HG03442 (cell line): Measurements from ENCODE around the gene AADAT.
"Not testable (repeated sequence)": the region's sequence is repeated elsewhere in the genome, so short reads cannot be mapped to it uniquely, and the experiment has no call there.

Source experiments
- ATAC-seq: cut with Tn5 transposase; IDR thresholded peaks from one replicate; pipeline ENCODE4 v1.9.1; 2021; ENCODE audit warnings: mild to moderate bottlenecking, moderate library complexity; ENCODE audit not compliant: unreplicated experiment

The AADAT gene

DNA sequence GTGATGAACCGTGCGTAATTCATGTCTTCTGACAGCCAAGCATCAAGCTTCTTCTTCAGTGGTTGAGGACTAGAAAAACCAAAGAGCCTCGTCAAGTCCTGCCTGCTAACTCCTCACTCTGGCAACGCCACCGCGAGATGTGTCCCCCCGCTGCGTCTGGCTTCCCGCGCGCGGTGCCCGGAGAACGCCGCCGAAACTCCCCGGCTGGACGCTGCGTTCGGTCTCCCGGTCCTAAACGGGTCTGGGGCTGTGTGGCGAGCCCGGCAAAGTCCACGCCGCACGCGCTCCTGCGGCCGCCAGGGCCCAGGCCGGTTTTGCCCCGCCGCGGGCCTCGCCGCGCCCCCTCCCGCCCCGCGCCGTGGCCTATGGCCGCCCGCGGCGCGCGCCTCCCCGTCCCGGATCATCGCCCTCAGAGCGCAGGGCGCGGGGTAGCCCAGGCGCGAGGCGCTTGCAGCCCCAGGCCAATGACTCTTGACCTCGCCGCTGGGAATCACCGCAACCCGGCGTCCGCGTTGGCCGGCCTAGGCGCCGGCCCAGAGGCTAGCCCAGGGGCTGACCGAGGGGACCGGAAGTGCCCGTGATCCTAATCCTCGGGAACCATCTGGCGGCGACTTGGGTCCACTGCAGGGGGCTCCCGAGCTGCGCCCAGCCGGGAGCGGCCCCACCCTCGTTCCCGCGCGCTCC is at the start of gene AADAT:
AADAT (minus strand) TSS at position 289 of the 684 bp plus-strand sequence; CDS start at position 23, 266 bp downstream.
- peak; percentile 89 for ATAC-seq

DNA sequence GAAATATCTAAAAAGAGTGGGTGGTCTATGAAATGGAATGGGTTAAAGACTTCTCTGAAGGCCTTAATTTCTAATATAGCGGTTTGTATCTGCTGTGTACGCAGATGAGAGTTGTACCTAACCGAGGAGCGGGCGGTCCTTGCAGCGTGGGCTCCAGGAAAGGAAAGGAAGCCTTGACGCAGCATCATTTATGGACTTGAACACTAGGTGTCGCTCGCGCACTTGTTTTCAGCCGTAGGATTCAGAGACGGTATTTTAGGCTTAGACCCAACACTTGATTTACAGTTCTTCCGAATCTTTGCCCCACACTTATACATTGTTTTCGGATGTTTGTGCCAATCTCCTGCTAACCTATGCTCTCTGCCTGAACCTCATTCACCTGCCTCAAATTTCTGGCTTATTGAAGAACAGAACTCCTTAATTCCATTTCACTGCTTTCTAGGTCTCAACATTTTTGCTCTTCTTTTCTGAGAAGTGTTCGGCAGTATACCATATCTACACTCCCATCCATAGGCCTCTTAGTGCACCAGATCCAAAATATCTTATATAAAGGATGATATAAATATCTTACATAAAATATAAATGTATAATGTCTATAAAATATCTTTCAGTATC is 48.9 kb upstream of the AADAT start:
- ATAC-seq = peak; percentile 97

DNA sequence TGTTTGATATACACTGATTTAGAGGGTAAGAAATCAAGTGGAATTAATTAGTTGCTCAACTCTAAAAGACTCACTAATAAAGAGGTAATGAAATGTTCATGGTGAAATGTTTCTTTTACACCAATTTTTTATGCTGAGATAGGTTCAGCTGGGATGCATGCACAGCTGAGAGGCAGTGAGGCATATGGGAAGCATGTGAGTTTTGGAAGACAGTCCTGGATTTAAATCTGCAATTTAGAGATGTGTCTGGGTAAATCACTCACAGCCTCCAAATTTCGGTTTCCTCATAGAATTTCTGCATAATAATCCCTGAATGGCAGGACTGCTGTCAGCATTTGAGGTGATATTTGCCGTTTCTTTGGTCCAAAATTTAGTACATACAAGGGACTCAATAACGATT is 48.2 kb upstream of the AADAT start:
- no peak for ATAC-seq

DNA sequence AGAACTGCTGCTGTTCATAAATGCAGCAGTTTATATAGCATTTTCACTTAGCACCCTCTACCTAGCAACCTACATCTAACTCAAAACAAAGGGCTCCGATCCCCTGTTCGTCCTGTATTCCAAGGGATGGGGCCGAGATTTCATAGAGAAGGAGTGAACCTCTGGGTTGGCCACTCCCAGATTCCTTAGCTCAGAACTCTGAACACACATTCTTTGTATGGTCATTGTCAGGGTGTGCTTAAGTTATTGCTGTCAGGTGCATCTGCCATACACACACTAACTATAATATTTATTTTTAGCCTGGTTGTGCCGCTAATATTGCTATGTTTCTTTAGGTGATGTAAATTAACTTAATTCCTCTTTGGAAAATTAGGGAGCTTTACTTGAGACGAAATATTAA is 47.7 kb upstream of the AADAT start:
- no peak for ATAC-seq

DNA sequence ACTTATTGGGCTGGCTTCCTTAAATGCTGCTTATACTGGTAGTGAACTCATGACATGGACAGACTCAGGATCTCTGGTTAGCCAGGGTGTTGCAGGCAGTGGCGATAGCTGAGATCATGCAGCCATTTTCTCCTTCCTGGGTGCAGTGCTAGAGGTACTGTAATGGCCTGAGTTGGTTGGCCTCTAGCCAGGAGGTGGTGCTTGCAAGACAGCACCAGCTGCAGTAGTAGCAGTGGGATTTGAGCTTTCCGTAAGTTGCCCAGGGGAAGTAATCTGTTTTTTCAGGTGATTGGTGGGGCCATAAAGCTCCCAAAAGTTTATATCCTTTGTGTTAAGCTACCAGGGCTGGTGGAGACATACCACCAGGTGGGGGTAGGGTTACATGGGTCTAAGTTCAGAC is 45.1 kb upstream of the AADAT start:
- ATAC-seq = no peak

DNA sequence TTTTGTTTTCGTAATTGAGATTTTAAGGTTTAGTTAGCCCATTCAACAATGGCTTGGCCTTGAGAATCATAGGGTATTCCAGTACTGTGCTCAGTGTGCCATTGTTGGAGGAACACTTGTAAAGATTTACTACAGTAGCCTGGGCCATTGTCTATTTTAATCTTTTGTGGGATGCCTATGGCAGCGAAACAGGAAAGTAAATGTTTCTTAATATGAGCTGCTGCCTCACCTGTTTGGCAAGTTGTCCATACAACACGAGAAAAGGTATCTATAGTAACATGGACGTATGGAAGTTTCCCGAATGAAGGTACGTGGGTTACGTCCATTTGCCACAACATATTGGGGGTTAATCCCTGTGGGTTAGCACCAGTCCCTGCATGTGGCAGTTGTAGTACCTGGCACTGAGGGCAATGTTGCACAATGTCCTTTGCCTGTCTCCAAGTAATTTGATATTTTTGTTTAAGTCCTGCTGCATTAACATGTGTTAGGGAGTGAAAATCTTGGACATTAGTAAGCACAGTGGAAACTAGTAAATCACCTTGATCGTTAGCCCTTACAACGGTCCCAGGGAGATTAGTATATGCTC is 38.6 kb upstream of the AADAT start:
- ATAC-seq = no peak

DNA sequence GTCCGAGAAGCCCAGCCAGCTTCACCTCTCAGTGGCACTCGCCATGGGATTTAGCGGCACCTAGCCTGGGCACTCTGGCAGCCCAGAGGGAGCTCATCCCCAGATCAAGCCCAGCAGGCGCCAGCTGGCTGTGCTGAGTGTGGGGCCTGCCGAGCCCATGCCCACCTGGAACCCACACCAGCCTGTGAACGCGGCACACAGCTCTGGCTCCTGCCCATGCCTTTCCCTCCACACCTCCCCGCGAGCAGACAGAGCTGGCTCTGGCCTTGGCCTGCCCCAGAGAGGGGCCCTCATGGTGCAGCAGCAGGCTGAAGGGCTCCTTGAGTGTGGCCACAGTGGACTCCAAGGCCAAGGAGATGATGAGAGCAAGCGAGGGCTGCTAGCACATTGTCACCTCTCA is 38.0 kb upstream of the AADAT start:
- ATAC-seq = no peak

DNA sequence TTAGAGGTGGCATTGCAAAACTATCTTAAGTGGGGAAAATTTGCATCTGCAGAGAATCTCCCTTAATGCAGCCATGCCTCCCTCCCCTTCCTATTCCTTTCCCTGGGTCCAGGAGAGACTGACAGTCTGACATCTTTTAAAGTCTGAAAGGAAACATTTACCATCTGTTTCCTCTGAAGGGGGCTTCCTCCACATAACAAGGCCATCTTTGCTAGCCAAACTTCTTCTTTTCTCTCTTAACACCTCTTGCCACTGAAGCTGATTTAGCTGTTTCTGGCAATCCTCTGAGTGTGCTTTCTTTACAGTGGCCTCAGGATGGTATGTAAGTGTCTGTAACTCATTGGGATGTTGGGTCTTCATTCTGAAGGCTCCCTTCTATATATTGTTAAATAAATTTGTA is 34.6 kb upstream of the AADAT start:
- no peak for ATAC-seq

DNA sequence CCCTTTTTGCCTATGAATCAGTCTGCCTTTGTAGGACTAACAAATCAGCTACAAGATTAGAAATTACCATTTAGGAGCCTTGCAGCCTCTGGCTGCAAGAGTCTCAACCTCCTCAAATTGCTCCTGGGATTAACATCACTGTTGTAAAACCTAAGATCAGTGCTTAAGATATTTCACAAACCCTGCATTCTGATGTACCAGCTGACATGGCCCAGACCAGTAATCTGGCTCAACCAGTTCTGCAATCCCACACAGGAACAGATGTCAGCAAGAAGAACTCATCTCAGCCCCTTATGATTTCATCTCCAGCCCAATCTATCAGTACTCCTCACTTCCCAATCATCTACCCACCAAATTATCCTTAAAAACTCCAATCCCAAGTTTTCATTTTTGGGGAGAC is 32.5 kb upstream of the AADAT start:
- ATAC-seq = no peak

DNA sequence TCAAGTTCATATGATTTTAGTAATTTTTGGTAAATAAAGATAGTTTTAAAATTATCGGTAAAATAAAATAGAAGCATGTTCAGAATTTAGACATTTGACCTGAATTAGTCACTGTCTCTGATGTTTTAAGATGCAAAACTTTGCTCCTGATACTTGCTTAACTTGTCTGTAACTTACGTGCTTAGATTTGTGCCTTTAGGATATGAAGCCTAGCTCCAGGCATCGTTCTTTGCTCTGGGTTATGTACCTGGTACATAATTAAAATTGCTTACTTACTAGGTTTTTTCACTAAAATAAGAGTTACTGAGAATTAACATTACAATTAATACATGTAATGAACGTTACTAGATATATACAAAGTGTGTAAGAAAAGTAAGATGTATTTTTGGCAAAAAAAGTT is 24.9 kb upstream of the AADAT start:
- ATAC-seq = no peak

DNA sequence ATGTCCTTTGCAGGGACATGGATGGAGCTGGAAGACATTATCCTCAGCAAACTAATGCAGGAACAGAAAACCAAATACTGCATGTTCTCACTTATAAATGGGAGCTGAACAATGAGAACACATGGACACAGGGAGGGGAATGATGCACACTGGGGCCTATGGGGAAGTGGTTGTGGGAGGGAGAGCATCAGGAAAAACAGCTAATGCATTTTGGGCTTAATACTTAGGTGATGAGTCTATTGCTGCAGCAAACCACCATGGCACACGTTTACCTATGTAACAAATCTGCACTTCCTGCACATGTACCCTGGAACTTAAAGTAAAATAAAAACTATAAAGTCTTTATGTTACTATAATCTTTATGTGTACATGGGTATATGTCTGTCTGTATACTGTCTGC is 24.4 kb upstream of the AADAT start:
- ATAC-seq = not testable (repeated sequence)

DNA sequence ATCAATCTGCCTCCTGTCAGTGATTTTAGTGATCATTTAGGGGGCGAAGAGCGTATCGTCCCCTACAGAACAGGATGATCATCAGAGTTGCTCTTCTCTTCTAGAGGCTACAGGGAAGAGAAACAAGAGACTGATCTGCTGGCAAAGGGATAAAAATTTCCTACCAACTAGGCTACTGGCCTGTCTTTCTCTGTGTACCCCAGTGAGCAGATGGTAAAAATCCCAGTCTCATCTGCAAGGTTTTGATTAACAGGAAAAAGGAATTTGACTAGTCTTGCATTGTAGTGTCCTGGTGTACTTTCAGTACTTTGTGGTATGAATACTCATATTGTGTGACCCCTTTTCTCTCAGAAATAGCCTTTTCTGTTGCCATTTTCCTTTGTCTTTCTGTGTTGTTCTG is 21.8 kb upstream of the AADAT start:
- no peak for ATAC-seq

DNA sequence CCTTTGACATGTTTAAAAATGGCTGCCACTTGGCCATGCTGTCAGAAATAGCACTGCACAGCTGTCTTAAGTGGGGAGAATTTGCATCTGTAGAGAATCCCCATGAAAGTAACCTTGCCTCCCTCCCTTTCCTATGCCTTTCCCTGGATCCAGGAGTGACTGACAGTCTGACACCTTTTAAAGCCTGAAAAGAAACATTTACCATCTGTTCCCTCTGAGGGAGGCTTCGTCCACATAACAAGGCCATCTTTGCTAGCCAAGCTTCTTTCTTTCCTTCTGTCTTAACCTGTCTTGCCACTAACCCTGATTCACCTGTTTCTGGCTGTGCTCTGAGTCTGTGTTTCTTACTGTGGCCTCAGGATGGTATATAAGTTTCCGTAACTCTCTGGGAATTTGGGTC is 21.3 kb upstream of the AADAT start:
- no peak for ATAC-seq

DNA sequence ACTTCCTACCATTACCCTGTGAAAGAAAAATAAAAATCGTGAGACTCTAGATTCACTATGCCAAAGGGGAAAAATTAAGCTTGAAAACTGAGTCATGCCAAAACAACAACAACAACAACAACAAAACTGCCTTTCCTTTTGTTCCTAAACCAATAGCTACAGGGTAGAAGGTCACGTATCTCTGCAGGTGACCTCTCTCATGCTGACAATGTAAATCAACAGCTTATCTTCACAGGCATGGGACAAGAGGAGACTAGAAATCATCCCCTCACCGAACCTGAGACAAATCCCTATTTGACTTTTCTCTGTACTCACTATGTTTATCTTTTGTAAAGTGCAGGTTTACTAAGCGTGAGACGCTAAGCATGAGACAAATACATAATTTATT is 20.5 kb upstream of the AADAT start:
- ATAC-seq = no peak

DNA sequence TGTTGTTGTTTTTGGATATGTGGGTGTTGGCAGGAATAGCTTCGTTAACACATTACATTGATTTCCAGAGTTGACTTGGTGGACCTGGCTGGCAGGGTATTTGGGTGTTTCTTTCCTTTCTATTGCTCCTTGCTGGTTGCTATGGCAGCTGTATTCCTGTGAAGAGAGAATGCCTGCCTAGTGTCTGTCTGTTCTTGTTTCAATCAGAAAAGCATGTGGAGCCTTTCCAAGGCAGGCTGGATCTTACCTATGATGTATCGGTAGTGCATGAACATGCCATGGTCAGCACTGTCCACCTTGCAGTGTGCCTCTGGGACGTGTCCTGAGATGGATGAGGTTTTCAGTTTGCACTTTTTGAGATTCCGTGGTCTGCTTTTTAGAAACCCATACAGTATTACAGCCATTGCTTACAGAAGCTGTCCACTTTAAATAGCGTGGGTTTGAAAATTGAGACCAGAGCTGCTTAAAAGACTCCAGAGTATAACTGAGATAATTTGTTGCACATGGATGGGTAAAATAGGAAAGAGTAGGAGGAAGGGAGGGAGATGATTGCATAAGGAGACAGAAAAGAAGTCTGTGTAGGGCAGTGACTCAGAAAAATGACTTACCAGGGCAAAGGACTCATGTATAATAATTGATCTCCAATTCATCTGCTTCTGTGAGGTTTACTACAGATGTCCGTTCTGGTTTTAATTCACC is 20.0 kb upstream of the AADAT start:
- no peak for ATAC-seq

DNA sequence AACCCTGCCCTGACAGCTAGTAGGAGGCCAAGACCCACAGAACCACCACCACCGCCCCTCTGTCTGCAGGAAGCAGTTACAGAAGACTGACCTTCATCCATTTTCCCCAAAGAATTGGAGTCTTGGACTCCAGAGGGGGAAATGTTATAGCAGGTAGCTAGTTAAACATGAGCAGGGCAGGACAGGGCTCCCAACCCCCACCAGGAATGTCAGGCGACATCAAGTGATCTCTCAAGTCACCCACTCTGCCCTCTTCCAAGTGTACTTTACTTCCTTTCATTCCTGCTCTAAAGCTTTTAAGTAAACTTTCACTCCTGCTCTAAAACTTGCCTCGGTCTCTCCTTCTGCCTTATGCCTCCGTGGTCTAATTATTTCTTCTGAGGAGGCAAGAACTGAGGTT is 17.1 kb upstream of the AADAT start:
- ATAC-seq = no peak

DNA sequence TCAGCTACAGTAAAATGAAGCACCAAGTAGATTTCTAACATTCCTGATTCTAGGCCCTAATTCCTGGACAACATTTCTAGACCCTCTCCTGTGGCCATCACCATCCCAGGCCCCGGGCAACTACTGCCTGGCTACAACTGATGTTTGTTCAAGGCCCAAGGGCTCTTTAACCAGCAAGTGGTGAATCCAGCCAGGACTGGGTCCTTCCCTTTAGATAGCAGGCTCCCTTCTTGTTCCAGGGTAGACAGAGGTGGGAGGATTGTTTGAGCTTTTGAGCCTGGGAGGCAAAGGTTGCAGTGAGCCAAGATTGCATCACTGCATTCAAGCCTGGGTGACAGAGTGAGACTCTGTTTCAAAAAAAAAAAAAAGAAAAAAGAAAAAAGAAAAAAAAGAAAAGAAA is 12.7 kb upstream of the AADAT start:
- ATAC-seq = no peak

DNA sequence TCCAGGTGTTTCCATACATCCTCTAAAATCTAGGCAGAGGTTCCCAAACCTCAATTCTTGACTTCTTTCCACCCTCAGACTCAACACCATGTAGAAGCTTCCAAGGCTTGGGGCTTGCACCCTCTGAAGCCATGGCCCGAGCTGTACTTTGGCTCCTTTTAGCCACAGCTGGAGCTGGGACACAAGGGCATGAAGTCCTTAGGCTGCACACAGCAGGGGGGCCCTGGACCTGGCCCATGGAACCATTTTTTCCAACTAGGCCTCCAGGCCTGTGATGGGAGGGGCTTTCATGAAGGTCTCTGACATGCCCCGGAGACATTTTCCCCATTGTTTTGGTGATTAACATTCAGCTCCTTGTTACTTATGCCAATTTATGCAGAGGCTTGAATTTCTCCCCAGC is 8.4 kb upstream of the AADAT start:
- not testable (repeated sequence) for ATAC-seq

DNA sequence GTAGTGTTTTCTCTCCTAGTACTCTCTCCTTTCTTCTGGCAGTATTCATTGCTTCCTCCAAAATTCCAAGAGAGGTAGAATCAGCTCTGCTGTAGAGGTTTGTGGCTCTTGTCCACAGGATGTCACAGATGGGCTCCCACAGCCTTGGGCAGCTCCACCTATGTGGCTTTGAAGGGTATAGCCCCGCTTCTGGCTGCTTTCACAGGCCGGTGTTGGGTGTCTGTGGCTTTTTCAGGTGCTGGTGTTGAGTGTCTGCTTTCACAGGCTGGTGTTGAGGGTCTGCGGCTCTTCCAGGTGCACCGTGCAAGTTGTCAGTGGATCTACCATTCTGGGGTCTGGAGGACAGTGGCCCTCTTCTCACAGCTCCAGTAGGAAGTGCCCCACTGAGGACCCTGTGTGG is 7.9 kb upstream of the AADAT start:
- no peak for ATAC-seq

DNA sequence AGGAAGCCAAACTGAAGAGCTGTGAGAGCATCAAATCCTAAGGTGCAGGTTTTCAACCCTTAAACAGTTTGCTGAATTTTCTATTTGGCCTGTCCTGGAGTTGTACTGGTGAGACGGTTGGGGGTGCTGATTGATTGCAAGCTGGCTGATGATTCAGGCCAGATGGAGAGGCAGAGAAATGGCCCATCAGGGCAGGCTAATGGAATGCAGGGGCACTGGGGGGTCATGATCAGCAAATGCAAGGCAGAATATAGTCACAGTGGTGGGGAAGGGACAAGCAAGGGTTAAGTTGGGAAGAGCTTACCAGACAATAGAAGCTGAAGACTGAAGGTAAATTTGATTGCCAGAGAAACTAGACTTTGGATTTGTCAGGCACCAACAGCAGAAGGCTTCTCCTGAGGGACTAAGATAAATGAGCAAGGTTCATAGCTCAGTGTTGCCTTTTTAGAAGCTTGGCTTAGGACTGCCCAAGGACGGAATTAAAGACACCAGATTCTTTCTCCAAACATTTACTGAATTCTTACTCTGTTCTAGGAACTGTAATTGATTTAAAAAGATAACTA is 4.3 kb upstream of the AADAT start:
- ATAC-seq = no peak

DNA sequence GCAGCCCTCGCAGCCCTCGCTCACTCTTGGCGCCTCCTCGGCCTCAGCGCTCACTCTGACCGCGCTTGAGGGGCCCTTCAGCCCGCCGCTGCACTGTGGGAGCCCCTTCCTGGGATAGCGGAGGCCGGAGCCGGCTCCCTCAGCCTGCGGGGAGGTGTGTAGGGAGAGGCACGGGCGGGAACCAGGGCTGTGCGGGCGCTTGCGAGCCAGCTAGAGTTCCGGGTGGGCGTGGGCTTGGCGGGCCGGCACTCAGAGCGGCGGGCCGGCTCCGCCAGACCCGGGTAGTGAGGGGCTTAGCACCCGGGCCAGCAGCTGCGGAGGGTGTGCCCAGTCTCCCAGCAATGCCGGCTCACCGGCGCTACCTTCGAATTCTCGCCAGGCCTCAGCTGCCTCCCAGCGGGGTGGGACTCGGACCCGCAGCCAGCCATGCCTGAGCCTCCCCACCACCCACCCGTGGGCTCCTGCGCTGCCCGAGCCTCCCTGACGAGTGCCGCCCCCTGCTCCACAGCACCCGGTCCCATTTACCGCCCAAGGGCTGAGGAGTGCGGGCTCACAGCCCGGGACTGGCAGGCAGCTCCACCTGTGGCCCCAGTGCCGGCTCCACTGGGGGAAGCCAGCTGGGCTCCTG is 1.4 kb upstream of the AADAT start:
- ATAC-seq = no peak
